Measurements from ENCODE around the gene MRPS11.
"Not testable (repeated sequence)": the region's sequence is repeated elsewhere in the genome, so short reads cannot be mapped to it uniquely, and the experiment has no call there.

DNA sequence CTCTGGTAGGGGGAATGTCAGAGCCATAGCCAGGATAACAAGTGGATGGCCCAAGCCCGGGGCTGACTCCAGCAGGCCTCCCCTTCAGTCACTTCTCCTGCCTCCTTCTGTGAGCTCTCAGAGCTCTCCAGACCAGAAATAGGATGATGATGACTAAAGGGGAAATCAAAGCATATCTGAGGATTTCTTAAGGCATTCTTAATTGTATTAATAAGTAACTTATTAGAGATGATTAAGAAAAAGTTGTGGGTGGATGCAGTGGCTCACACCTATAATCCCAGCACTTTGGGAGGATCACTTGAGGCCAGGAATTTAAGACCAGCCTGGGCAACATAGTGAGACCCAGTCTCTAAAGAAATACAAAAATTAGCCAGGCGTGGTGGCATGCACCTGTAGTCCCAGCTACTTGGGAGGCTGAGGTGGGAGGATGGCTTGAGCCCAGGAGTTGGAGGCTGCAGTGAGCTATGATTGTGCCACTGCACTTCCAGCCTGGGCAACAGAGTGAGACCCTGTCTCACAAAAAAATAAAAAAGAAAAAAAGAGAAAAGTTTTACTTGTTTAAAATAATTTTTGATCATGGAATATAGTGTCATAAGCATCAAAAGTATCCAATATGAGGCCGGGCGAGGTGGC lies 6.3 kb downstream of the MRPS11 start:
- TF ChIP-seq POLR2A (IDR thresholded peaks at IDR 0.05; ENCODE audit: low read length); GATA1 (IDR thresholded peaks at IDR 0.05; ENCODE audit: low read depth, low read length): not testable (repeated sequence)
